Glutamatergic neuron (in vitro differentiated cells): Measurements from ENCODE around the gene NEURL4. TPM values are rescaled to one million over a fixed set of nuclear protein-coding genes. Genes with fewer than 3 reads are reported as not detected.

Source experiments
- DNase-seq: peaks from one replicate; pipeline ENCODE4 v3.0.0; 2022
- H3K27ac Mint-ChIP-seq: one replicate; pipeline ENCODE4 v1.8.0; 2020; ENCODE audit warnings: mild to moderate bottlenecking, mixed read lengths, inconsistent platforms; ENCODE audit not compliant: unreplicated experiment
- H3K27me3 Mint-ChIP-seq: one replicate; pipeline ENCODE4 v1.8.0; 2020; ENCODE audit warnings: mild to moderate bottlenecking, moderate library complexity, mixed read lengths, inconsistent platforms; ENCODE audit not compliant: unreplicated experiment
- H3K36me3 Mint-ChIP-seq: one replicate; pipeline ENCODE4 v1.8.0; 2020; ENCODE audit warnings: mild to moderate bottlenecking, mixed read lengths, inconsistent platforms; ENCODE audit not compliant: unreplicated experiment
- H3K4me1 Mint-ChIP-seq: one replicate; pipeline ENCODE4 v1.8.0; 2020; ENCODE audit warnings: mild to moderate bottlenecking, low read depth, mixed read lengths, inconsistent platforms; ENCODE audit not compliant: unreplicated experiment
- H3K4me3 Mint-ChIP-seq: one replicate; pipeline ENCODE4 v1.8.0; 2020; ENCODE audit warnings: mild to moderate bottlenecking, mixed read lengths, inconsistent platforms; ENCODE audit not compliant: unreplicated experiment
- H3K9me3 Mint-ChIP-seq: one replicate; pipeline ENCODE4 v1.8.0; 2020; ENCODE audit warnings: mild to moderate bottlenecking, moderate library complexity, mixed read lengths, inconsistent platforms; ENCODE audit not compliant: unreplicated experiment
- total RNA-seq: library from RNA; stranded (reverse); fragmentation: NEBNext Ultra II Directional; extraction: Animal tissue kit (Norgen Biotek cat#: 25700); gene quantifications from one replicate; pipeline ENCODE4 v1.2.1, GENCODE V29; 2021; ENCODE audit not compliant: unreplicated experiment
- TF ChIP-seq, protein P1 (sequence below): fragments of 200-600 bp; sonication (generic); IDR thresholded peaks from one replicate; pipeline ENCODE4 v1.5.0; 2021; ENCODE audit not compliant: partially characterized antibody, unreplicated experiment

The NEURL4 gene
- total RNA-seq, 1 donor from 2014 or later, result 97.6 TPM

DNA sequence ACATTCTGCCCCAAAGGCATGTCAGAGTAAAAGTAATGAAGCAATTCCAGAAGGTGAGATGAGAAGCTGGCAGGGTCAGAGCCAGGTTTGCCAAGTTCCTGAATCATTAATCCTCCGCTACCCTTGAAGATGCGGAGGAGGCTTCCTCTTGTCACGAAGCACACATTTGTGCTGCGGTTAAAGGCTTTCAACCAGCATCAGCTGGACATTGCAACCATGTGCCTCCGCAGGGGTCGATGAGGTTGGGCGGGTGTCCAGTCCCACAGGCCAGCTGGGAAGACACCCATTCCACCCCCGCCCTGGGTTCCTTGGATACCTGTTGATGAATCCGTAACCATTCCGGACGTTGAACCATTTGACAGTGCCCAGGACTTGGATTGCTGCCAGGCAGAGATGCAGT is 36.0 kb downstream of the NEURL4 start:
- no peak for DNase-seq
- H3K27me3 Mint-ChIP-seq, result peaks cover 22% of the 10 kb centered on the region
- H3K36me3 Mint-ChIP-seq, result no peaks in the 10 kb centered on the region
- H3K27ac Mint-ChIP-seq, result no peak overlapping the region
- no peaks in the 10 kb centered on the region for H3K4me1 Mint-ChIP-seq
- H3K9me3 Mint-ChIP-seq, result peaks cover 8% of the 10 kb centered on the region
- H3K4me3 Mint-ChIP-seq, result peak overlapping the region; percentile 66
- TF ChIP-seq, protein P1, sequence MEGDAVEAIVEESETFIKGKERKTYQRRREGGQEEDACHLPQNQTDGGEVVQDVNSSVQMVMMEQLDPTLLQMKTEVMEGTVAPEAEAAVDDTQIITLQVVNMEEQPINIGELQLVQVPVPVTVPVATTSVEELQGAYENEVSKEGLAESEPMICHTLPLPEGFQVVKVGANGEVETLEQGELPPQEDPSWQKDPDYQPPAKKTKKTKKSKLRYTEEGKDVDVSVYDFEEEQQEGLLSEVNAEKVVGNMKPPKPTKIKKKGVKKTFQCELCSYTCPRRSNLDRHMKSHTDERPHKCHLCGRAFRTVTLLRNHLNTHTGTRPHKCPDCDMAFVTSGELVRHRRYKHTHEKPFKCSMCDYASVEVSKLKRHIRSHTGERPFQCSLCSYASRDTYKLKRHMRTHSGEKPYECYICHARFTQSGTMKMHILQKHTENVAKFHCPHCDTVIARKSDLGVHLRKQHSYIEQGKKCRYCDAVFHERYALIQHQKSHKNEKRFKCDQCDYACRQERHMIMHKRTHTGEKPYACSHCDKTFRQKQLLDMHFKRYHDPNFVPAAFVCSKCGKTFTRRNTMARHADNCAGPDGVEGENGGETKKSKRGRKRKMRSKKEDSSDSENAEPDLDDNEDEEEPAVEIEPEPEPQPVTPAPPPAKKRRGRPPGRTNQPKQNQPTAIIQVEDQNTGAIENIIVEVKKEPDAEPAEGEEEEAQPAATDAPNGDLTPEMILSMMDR, result no peak

DNA sequence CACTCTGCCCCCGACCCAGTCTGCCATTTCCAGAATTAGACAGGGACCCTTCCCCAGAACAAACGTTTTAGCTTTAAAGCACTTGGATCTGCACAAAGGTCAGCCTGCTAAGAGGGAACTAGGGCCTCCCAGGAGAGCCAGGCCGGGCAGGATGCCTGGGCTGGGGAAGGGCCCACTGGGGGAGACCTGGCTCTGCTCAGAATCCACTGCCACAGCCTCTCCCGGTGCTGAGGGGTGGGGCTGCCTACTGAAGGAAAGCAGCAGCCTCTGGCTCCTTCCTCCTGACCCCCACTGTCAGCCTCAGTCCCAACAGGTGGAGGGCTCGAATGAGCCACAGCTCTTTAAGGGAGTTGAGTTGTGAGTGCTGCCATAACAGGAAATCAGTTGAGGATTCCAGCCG is 36.4 kb downstream of the NEURL4 start:
- no peaks in the 10 kb centered on the region for H3K4me1 Mint-ChIP-seq
- H3K36me3 Mint-ChIP-seq, result no peaks in the 10 kb centered on the region
- no peak overlapping the region for H3K4me3 Mint-ChIP-seq
- peaks cover 22% of the 10 kb centered on the region for H3K27me3 Mint-ChIP-seq
- no peak for DNase-seq
- TF ChIP-seq, protein P1, result no peak
- H3K9me3 Mint-ChIP-seq, result peaks cover 8% of the 10 kb centered on the region
- H3K27ac Mint-ChIP-seq, result no peak overlapping the region

DNA sequence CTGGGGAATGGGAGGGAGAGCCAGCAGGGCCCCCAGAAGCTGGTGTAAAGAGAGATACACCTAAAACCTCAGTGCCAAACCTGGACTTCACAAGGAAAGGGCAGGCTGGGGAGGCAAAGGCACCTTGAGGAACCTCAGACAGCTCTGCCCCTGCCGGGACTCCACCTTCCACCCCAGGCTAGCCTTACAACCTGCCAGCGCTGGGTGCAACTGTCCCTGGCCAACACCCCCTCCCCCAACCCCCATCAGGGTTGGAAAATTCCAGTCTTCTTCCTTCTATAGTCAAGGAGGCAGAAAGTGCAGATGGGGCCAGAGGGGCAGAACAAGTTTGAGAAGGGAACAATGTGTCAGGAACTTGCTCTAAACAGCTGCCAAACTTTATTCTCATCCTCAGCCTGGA is 36.9 kb downstream of the NEURL4 start:
- no peaks in the 10 kb centered on the region for H3K4me1 Mint-ChIP-seq
- peaks cover 24% of the 10 kb centered on the region for H3K27me3 Mint-ChIP-seq
- DNase-seq, result no peak
- TF ChIP-seq, protein P1, result no peak
- no peak overlapping the region for H3K27ac Mint-ChIP-seq
- no peak overlapping the region for H3K4me3 Mint-ChIP-seq
- H3K9me3 Mint-ChIP-seq, result peaks cover 8% of the 10 kb centered on the region
- no peaks in the 10 kb centered on the region for H3K36me3 Mint-ChIP-seq

DNA sequence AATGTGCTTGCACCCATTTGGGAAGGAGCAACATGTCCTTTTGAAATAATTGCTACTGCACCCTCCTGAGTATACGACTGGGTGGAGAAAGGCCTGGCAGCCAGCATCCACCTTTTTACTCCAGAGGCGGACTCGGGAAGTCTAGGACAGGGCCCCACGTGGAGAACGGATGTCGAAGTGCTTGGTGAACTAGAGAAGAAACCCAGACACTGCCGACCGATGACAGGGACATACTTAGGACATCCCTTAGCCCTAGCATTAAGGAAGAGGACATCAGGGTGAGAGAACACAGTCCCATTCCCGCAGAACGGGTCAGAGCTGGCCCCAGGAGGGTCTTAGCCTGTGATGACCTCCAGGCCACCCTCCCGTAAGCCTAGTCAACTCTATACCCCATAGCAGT is 38.5 kb downstream of the NEURL4 start:
- Mint-ChIP-seq H3K4me1 (no peaks in the 10 kb centered on the region), H3K9me3 (peaks cover 5% of the 10 kb centered on the region), H3K27me3 (peaks cover 20% of the 10 kb centered on the region), H3K27ac (no peak overlapping the region), H3K4me3 (no peak overlapping the region), H3K36me3 (no peaks in the 10 kb centered on the region)
- DNase-seq, result no peak
- TF ChIP-seq, protein P1, result no peak

DNA sequence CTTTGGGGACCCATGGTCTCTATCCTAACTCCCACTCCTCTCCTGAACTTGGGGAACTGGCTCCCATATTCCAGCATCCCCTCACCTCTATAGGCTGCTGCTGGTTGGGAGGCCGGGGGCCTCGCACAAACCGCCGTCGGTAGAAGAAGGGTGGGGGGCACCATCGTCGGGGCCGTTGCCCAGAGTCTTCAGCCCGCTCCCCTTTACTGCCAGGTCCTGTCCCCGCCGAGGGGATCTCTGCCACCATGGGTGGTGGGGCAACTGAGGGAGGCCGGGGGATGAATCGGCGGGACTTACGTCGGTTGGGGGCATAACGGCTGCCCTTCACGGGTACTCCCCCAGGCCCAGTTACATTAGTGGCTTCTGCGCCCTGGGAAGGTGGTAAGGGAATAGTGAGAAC is 39.0 kb downstream of the NEURL4 start:
- no peaks in the 10 kb centered on the region for H3K36me3 Mint-ChIP-seq
- TF ChIP-seq, protein P1, result no peak
- no peak for DNase-seq
- H3K4me3 Mint-ChIP-seq, result no peak overlapping the region
- no peak overlapping the region for H3K27ac Mint-ChIP-seq
- no peaks in the 10 kb centered on the region for H3K4me1 Mint-ChIP-seq
- peaks cover 2% of the 10 kb centered on the region for H3K9me3 Mint-ChIP-seq
- H3K27me3 Mint-ChIP-seq, result peaks cover 17% of the 10 kb centered on the region
